WTC11 (cell line): Measurements from ENCODE around the gene GPR139. TPM values are rescaled to one million over a fixed set of nuclear protein-coding genes. Genes with fewer than 3 reads are reported as not detected.

Source experiments
- ATAC-seq: fragments of 200-7000 bp; cut with Tn5 transposase; 2 replicates; pipeline ENCODE4 v1.10.0; 2021; ENCODE audit warnings: mild to moderate bottlenecking, moderate library complexity
- CTCF ChIA-PET: fragments of 300-600 bp; sonication (Branson Sonifier 250); formaldehyde crosslinking; loops from one replicate; lab custom pipeline; 2021; ENCODE audit warnings: antibody characterized with exemption; lab: Charles Lee
- POLR2A ChIA-PET: fragments of 350-600 bp; sonication (Branson Sonifier 250); formaldehyde crosslinking; loops from one replicate; lab custom pipeline; 2021; ENCODE audit warnings: antibody characterized with exemption; lab: Charles Lee
- DNase-seq: peaks from one replicate; pipeline ENCODE4 v3.0.0; 2021; ENCODE audit warnings: low spot score
- H3K27ac Mint-ChIP-seq: 2 replicates; pipeline ENCODE4 v1.8.0; 2021; ENCODE audit warnings: mixed read lengths
- H3K27me3 Mint-ChIP-seq: 2 replicates; pipeline ENCODE4 v1.8.0; 2021; ENCODE audit warnings: low read depth, mild to moderate bottlenecking, moderate library complexity, mixed read lengths
- H3K36me3 Mint-ChIP-seq: 2 replicates; pipeline ENCODE4 v1.8.0; 2021; ENCODE audit warnings: mixed read lengths
- H3K4me1 Mint-ChIP-seq: 2 replicates; pipeline ENCODE4 v1.8.0; 2022; ENCODE audit warnings: mixed read lengths
- H3K4me3 Mint-ChIP-seq: 2 replicates; pipeline ENCODE4 v1.8.0; 2021; ENCODE audit warnings: mild to moderate bottlenecking, moderate library complexity, mixed read lengths
- H3K9me3 Mint-ChIP-seq: 2 replicates; pipeline ENCODE4 v1.8.0; 2021; ENCODE audit warnings: mixed read lengths
- ATF3 ChIP-seq: sonication (generic); formaldehyde crosslinking; conservative IDR thresholded peaks from 2 replicates; pipeline ENCODE4 v1.8.1; 2022; ENCODE audit warnings: mild to moderate bottlenecking, missing genetic modification reagents
- CBFB ChIP-seq: sonication (generic); formaldehyde crosslinking; IDR thresholded peaks from 2 replicates; pipeline ENCODE4 v1.8.1; 2022; ENCODE audit warnings: mild to moderate bottlenecking, low read depth, missing genetic modification reagents
- CREB1 ChIP-seq: sonication (generic); formaldehyde crosslinking; IDR thresholded peaks from 2 replicates; pipeline ENCODE4 v1.8.0; 2023; ENCODE audit warnings: mild to moderate bottlenecking, missing genetic modification reagents
- CREM ChIP-seq: sonication (generic); formaldehyde crosslinking; IDR thresholded peaks from 2 replicates; pipeline ENCODE4 v1.8.1; 2022; ENCODE audit warnings: mild to moderate bottlenecking, missing genetic modification reagents, moderate library complexity
- ELF4 ChIP-seq: sonication (generic); formaldehyde crosslinking; IDR thresholded peaks from 2 replicates; pipeline ENCODE4 v1.8.1; 2022; ENCODE audit warnings: low read depth, mild to moderate bottlenecking, moderate library complexity, missing genetic modification reagents
- FOXJ3 ChIP-seq: sonication (generic); formaldehyde crosslinking; IDR thresholded peaks from 2 replicates; pipeline ENCODE4 v1.9.0; 2021; ENCODE audit warnings: missing genetic modification reagents, mild to moderate bottlenecking, borderline replicate concordance
- FOXP1 ChIP-seq: sonication (generic); formaldehyde crosslinking; IDR thresholded peaks from 2 replicates; pipeline ENCODE4 v1.8.0; 2022; ENCODE audit warnings: missing genetic modification reagents, mild to moderate bottlenecking, moderate library complexity, borderline replicate concordance
- HMGA2 ChIP-seq: fragments of 250-450 bp; sonication (Bioruptor Pico); IDR thresholded peaks from 2 replicates; pipeline ENCODE4 v1.4.0; 2021; ENCODE audit warnings: mild to moderate bottlenecking, moderate library complexity
- MXD4 ChIP-seq: fragments of 250-450 bp; sonication (Bioruptor Pico); IDR thresholded peaks from 2 replicates; pipeline ENCODE4 v1.8.0; 2021; ENCODE audit warnings: mild to moderate bottlenecking, moderate library complexity, borderline replicate concordance
- MYBL2 ChIP-seq: sonication (generic); formaldehyde crosslinking; IDR thresholded peaks from 2 replicates; pipeline ENCODE4 v1.8.1; 2023; ENCODE audit warnings: mild to moderate bottlenecking, moderate library complexity, missing genetic modification reagents
- NFYB ChIP-seq: sonication (generic); formaldehyde crosslinking; conservative IDR thresholded peaks from 2 replicates; pipeline ENCODE4 v1.8.0; 2022; ENCODE audit warnings: low read depth, missing genetic modification reagents
- NR2C2 ChIP-seq: sonication (generic); formaldehyde crosslinking; IDR thresholded peaks from 2 replicates; pipeline ENCODE4 v1.8.0; 2022; ENCODE audit warnings: mild to moderate bottlenecking, missing genetic modification reagents
- OVOL2 ChIP-seq: fragments of 250-450 bp; sonication (Bioruptor Pico); IDR thresholded peaks from 2 replicates; pipeline ENCODE4 v1.9.0; 2021; ENCODE audit warnings: mild to moderate bottlenecking, borderline replicate concordance
- PREB ChIP-seq: sonication (generic); formaldehyde crosslinking; IDR thresholded peaks from 2 replicates; pipeline ENCODE4 v1.8.1; 2022; ENCODE audit warnings: mild to moderate bottlenecking, missing genetic modification reagents, moderate library complexity, borderline replicate concordance
- ZNF219 ChIP-seq: sonication (generic); formaldehyde crosslinking; IDR thresholded peaks from 2 replicates; pipeline ENCODE4 v1.8.0; 2023; ENCODE audit warnings: missing genetic modification reagents, mild to moderate bottlenecking, borderline replicate concordance
- ZNF232 ChIP-seq: sonication (generic); formaldehyde crosslinking; IDR thresholded peaks from 2 replicates; pipeline ENCODE4 v1.8.0; 2022; ENCODE audit warnings: mild to moderate bottlenecking, missing genetic modification reagents
- ZNF416 ChIP-seq: fragments of 250-450 bp; sonication (Bioruptor Pico); IDR thresholded peaks from 2 replicates; pipeline ENCODE4 v1.9.0; 2021; ENCODE audit warnings: mild to moderate bottlenecking, inconsistent platforms
- ZNF423 ChIP-seq: fragments of 250-450 bp; sonication (Bioruptor Pico); IDR thresholded peaks from 2 replicates; pipeline ENCODE4 v2.1.2; 2022; ENCODE audit warnings: mild to moderate bottlenecking, moderate library complexity
- total RNA-seq: library from RNA; stranded (reverse); gene quantifications from 3 replicates; pipeline ENCODE4 v1.2.3, GENCODE V29; 2021
- TF ChIP-seq, protein P1 (sequence below): sonication (generic); formaldehyde crosslinking; IDR thresholded peaks from 2 replicates; pipeline ENCODE4 v1.8.1; 2023; ENCODE audit warnings: mild to moderate bottlenecking, missing genetic modification reagents, borderline replicate concordance
- TF ChIP-seq, protein P2 (sequence below): sonication (generic); formaldehyde crosslinking; IDR thresholded peaks from 2 replicates; pipeline ENCODE4 v1.8.0; 2022; ENCODE audit warnings: mild to moderate bottlenecking, missing genetic modification reagents
- TF ChIP-seq, protein P3 (sequence below): sonication (generic); formaldehyde crosslinking; IDR thresholded peaks from 2 replicates; pipeline ENCODE4 v1.8.1; 2023; ENCODE audit warnings: mild to moderate bottlenecking, missing genetic modification reagents, moderate library complexity
- TF ChIP-seq, protein P4 (sequence below): sonication (generic); formaldehyde crosslinking; conservative IDR thresholded peaks from 2 replicates; pipeline ENCODE4 v1.8.1; 2023; ENCODE audit warnings: mild to moderate bottlenecking, low read depth, missing genetic modification reagents, moderate library complexity

The GPR139 gene
- total RNA-seq, 1 experiment from 2014 or later: 0.48 TPM

DNA sequence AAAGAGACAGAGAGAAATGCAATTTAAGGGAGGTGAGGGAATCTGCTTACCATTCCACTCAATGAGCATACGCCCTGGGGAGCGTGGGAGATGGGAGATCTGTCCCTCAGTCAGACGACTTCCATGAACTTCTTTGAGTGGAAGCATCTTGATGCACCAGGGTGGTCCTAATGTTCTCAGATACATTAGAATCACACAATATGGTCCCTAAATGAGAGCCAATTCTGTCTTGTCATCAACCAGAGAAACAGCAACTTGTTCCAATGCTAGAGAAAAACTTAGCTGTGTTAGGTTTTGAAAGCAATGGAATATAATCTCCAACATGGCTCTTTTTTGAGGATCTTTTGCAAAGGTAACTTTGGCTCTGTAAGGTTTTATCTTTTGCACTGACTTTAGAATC is 44.1 kb downstream of the GPR139 start:
- Mint-ChIP-seq H3K4me3 (no peak overlapping the region), H3K27me3 (no peaks in the 10 kb centered on the region), H3K36me3 (peaks cover 11% of the 10 kb centered on the region), H3K9me3 (peaks cover 12% of the 10 kb centered on the region), H3K27ac (no peak overlapping the region), H3K4me1 (no peaks in the 10 kb centered on the region)
- ATAC-seq (no peak), DNase-seq (no peak)
- ChIA-PET CTCF (interaction anchor here (2.2 kb wide), 1 partner anchor 122 kb away, joined by 12 read pairs; no protein-coding TSS in a partner anchor), POLR2A (no interaction called here)
- TF ChIP-seq, protein P1, sequence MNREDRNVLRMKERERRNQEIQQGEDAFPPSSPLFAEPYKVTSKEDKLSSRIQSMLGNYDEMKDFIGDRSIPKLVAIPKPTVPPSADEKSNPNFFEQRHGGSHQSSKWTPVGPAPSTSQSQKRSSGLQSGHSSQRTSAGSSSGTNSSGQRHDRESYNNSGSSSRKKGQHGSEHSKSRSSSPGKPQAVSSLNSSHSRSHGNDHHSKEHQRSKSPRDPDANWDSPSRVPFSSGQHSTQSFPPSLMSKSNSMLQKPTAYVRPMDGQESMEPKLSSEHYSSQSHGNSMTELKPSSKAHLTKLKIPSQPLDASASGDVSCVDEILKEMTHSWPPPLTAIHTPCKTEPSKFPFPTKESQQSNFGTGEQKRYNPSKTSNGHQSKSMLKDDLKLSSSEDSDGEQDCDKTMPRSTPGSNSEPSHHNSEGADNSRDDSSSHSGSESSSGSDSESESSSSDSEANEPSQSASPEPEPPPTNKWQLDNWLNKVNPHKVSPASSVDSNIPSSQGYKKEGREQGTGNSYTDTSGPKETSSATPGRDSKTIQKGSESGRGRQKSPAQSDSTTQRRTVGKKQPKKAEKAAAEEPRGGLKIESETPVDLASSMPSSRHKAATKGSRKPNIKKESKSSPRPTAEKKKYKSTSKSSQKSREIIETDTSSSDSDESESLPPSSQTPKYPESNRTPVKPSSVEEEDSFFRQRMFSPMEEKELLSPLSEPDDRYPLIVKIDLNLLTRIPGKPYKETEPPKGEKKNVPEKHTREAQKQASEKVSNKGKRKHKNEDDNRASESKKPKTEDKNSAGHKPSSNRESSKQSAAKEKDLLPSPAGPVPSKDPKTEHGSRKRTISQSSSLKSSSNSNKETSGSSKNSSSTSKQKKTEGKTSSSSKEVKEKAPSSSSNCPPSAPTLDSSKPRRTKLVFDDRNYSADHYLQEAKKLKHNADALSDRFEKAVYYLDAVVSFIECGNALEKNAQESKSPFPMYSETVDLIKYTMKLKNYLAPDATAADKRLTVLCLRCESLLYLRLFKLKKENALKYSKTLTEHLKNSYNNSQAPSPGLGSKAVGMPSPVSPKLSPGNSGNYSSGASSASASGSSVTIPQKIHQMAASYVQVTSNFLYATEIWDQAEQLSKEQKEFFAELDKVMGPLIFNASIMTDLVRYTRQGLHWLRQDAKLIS (CRISPR knock-in tag): no peak
- TF ChIP-seq MXD4 (no peak), PREB (CRISPR knock-in tag) (no peak), FOXP1 (CRISPR knock-in tag) (no peak), MYBL2 (CRISPR knock-in tag) (no peak), ELF4 (CRISPR knock-in tag) (no peak), CREM (CRISPR knock-in tag) (no peak), ZNF219 (CRISPR knock-in tag) (no peak), ZNF423 (no peak), ZNF232 (no peak), HMGA2 (CRISPR knock-in tag) (no peak)
- TF ChIP-seq, protein P2, sequence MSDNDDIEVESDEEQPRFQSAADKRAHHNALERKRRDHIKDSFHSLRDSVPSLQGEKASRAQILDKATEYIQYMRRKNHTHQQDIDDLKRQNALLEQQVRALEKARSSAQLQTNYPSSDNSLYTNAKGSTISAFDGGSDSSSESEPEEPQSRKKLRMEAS (CRISPR knock-in tag): no peak
- TF ChIP-seq, protein P3, sequence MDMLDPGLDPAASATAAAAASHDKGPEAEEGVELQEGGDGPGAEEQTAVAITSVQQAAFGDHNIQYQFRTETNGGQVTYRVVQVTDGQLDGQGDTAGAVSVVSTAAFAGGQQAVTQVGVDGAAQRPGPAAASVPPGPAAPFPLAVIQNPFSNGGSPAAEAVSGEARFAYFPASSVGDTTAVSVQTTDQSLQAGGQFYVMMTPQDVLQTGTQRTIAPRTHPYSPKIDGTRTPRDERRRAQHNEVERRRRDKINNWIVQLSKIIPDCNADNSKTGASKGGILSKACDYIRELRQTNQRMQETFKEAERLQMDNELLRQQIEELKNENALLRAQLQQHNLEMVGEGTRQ (CRISPR knock-in tag): no peak

DNA sequence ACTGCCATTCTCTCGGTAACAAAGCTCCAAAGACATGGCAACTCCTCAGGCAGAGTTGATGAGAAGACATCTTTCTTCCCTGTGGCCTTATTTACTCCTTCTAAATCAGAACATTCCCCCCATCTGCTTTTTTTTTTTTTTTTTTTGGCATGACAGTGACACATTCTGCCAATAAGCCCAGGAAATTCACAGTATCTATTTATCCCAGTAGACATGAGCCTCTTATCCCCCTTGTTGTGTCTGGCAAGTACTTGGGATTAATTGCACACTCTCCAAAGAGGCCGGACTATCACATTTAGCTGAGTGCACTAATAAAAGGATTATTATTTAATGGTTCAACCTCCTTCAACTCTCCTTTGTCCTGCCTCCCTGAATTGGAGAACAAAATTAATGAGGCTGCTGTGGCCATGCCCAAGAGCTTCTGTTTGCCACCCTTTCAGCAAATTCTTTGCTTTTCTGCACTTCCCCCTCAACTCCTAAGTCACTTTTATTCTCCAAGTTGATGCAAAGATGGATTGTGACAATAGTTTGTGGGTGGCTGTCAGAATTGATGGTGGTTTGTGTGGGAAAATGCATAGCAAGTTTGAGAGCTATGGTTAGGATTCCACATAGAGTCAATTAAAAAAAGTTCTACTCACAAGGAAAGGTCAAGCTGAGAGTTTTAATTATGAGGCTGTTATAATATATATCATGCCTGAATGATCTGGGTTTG is 47.2 kb downstream of the GPR139 start:
- H3K9me3 Mint-ChIP-seq: peaks cover 2% of the 10 kb centered on the region
- H3K36me3 Mint-ChIP-seq: peaks cover 1% of the 10 kb centered on the region; the same call in 1 of the 2 replicates
- TF ChIP-seq CREB1 (no peak), NR2C2 (no peak), CBFB (CRISPR knock-in tag) (no peak), ATF3 (CRISPR knock-in tag) (no peak), NFYB (CRISPR knock-in tag) (no peak), FOXJ3 (CRISPR knock-in tag) (no peak), ZNF416 (CRISPR knock-in tag) (no peak), OVOL2 (no peak)
- TF ChIP-seq, protein P4, sequence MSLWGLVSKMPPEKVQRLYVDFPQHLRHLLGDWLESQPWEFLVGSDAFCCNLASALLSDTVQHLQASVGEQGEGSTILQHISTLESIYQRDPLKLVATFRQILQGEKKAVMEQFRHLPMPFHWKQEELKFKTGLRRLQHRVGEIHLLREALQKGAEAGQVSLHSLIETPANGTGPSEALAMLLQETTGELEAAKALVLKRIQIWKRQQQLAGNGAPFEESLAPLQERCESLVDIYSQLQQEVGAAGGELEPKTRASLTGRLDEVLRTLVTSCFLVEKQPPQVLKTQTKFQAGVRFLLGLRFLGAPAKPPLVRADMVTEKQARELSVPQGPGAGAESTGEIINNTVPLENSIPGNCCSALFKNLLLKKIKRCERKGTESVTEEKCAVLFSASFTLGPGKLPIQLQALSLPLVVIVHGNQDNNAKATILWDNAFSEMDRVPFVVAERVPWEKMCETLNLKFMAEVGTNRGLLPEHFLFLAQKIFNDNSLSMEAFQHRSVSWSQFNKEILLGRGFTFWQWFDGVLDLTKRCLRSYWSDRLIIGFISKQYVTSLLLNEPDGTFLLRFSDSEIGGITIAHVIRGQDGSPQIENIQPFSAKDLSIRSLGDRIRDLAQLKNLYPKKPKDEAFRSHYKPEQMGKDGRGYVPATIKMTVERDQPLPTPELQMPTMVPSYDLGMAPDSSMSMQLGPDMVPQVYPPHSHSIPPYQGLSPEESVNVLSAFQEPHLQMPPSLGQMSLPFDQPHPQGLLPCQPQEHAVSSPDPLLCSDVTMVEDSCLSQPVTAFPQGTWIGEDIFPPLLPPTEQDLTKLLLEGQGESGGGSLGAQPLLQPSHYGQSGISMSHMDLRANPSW: no peak
- ATAC-seq (no peak), DNase-seq (no peak)
- no peak overlapping the region for H3K4me3 Mint-ChIP-seq
- H3K27me3 Mint-ChIP-seq: no peaks in the 10 kb centered on the region; the same call in 1 of the 2 replicates
- CTCF ChIA-PET: interaction anchor here (1.5 to 2.8 kb wide), 2 partner anchors 119 to 274 kb away, joined by 3 to 15 read pairs; no protein-coding TSS in a partner anchor
- H3K4me1 Mint-ChIP-seq: no peaks in the 10 kb centered on the region
- POLR2A ChIA-PET: no interaction called here
- H3K27ac Mint-ChIP-seq: no peak overlapping the region
